Neural cell (in vitro differentiated cells): ENCODE measurements around the gene CDA. TPM values are rescaled to one million over a fixed set of nuclear protein-coding genes. Genes with fewer than 3 reads are reported as not detected.

Experiments used
- H2AFZ ChIP-seq: fragments of 200-600, 300-800 bp; sonication (generic), shearing (Covaris generic); 2 replicates; pipeline ENCODE4 v1.6.0; 2014; ENCODE audit warnings: low read depth, mild to moderate bottlenecking, antibody characterized with exemption, low read length, moderate library complexity
- H3F3A ChIP-seq: fragments of 200-600 bp; shearing (Covaris generic); 2 replicates; pipeline ENCODE4 v1.6.1; 2016; ENCODE audit warnings: mild to moderate bottlenecking, moderate library complexity, mixed read lengths, antibody characterized with exemption, low read length; ENCODE audit not compliant: insufficient read depth, poor library complexity, severe bottlenecking
- H3K27ac ChIP-seq: fragments of 200-600, 300-800 bp; sonication (generic), shearing (Covaris generic); 2 replicates; pipeline ENCODE4 v1.5.1; 2014; ENCODE audit warnings: mild to moderate bottlenecking, low read length, moderate library complexity
- H3K27me3 ChIP-seq: fragments of 300-800, 200-600 bp; sonication (generic), shearing (Covaris generic); 2 replicates; pipeline ENCODE4 v1.6.0; 2014; ENCODE audit warnings: mild to moderate bottlenecking, low read depth, low read length, moderate library complexity; ENCODE audit not compliant: insufficient read depth
- H3K36me3 ChIP-seq: fragments of 300-800, 200-600 bp; sonication (generic), shearing (Covaris generic); 2 replicates; pipeline ENCODE4 v1.5.1; 2014; ENCODE audit warnings: mild to moderate bottlenecking, antibody characterized with exemption, low read length, moderate library complexity; ENCODE audit not compliant: insufficient read depth
- H3K4me2 ChIP-seq: fragments of 300-800, 200-600 bp; sonication (generic), shearing (Covaris generic); 2 replicates; pipeline ENCODE4 v1.6.0; 2014; ENCODE audit warnings: mild to moderate bottlenecking, low read length
- H3K4me3 ChIP-seq: fragments of 300-800, 200-600 bp; sonication (generic), shearing (Covaris generic); 2 replicates; pipeline ENCODE4 v1.5.1; 2014; ENCODE audit warnings: mild to moderate bottlenecking, low read length, moderate library complexity
- H3K79me2 ChIP-seq: fragments of 200-600 bp; shearing (Covaris generic); replicated peaks from 2 replicates; pipeline ENCODE4 v1.6.0; 2014; ENCODE audit warnings: mild to moderate bottlenecking, low read length, moderate library complexity; ENCODE audit not compliant: insufficient read depth
- H3K9ac ChIP-seq: fragments of 300-800, 200-600 bp; sonication (generic), shearing (Covaris generic); 2 replicates; pipeline ENCODE4 v1.6.1; 2016; ENCODE audit warnings: mild to moderate bottlenecking, low read length, mixed read lengths
- H3K9me2 ChIP-seq: fragments of 200-600 bp; shearing (Covaris generic); 2 replicates; pipeline ENCODE4 v1.6.1; 2016; ENCODE audit warnings: mild to moderate bottlenecking, low read length, mixed read lengths; ENCODE audit not compliant: insufficient read depth
- H3K9me3 ChIP-seq: fragments of 200-600, 300-800 bp; sonication (generic), shearing (Covaris generic); 2 replicates; pipeline ENCODE4 v1.6.1; 2016; ENCODE audit warnings: mild to moderate bottlenecking, mixed run types, low read length, moderate library complexity, mixed read lengths
- H4K20me1 ChIP-seq: fragments of 200-600 bp; shearing (Covaris generic); 2 replicates; pipeline ENCODE4 v1.6.1; 2016; ENCODE audit warnings: mild to moderate bottlenecking, mixed run types; ENCODE audit not compliant: insufficient read depth
- CTCF ChIP-seq: fragments of 450-650 bp; IDR thresholded peaks from 2 replicates; pipeline ENCODE4 v1.5.1; 2014; ENCODE audit warnings: antibody characterized with exemption, mild to moderate bottlenecking, moderate library complexity; ENCODE audit not compliant: poor library complexity, severe bottlenecking
- EP300 ChIP-seq: fragments of 450-650 bp; conservative IDR thresholded peaks from 2 replicates; pipeline ENCODE4 v1.6.1; 2014; ENCODE audit warnings: antibody characterized with exemption, mild to moderate bottlenecking, moderate library complexity; ENCODE audit not compliant: poor library complexity, severe bottlenecking
- EZH2 ChIP-seq: fragments of 200-600, 300-800 bp; shearing (Covaris generic), sonication (generic); IDR thresholded peaks from 2 replicates; pipeline ENCODE4 v1.6.1; 2014; ENCODE audit warnings: antibody characterized with exemption, low read length, borderline replicate concordance, mild to moderate bottlenecking; ENCODE audit not compliant: insufficient read depth, poor library complexity, severe bottlenecking
- MXI1 ChIP-seq: fragments of 450-650 bp; conservative IDR thresholded peaks from 2 replicates; pipeline ENCODE4 v1.6.1; 2014; ENCODE audit warnings: antibody characterized with exemption, mild to moderate bottlenecking; ENCODE audit not compliant: poor library complexity, severe bottlenecking
- POLR2AphosphoS5 ChIP-seq: IDR thresholded peaks from 2 replicates; pipeline ENCODE4 v1.6.1; 2012
- RAD21 ChIP-seq: fragments of 450-650 bp; conservative IDR thresholded peaks from 2 replicates; pipeline ENCODE4 v1.6.1; 2014; ENCODE audit warnings: antibody characterized with exemption, mild to moderate bottlenecking, moderate library complexity
- REST ChIP-seq: IDR thresholded peaks from 2 replicates; pipeline ENCODE4 v1.6.1; 2012; ENCODE audit warnings: borderline replicate concordance
- SMC3 ChIP-seq: fragments of 450-650 bp; conservative IDR thresholded peaks from 2 replicates; pipeline ENCODE4 v1.6.1; 2014; ENCODE audit warnings: antibody characterized with exemption, mild to moderate bottlenecking, moderate library complexity; ENCODE audit not compliant: poor library complexity
- TAF1 ChIP-seq: IDR thresholded peaks from 2 replicates; pipeline ENCODE4 v1.6.1; 2012; ENCODE audit warnings: low read depth
- polyA plus RNA-seq: library from polyadenylated mRNA; depleted of rRNA; stranded (reverse); fragments of >200 nt; gene quantifications from 2 replicates; pipeline ENCODE4 v1.2.3, GENCODE V29; 2014

CDA gene
- polyA plus RNA-seq, 1 donor from 2014 or later: not detected

GRCh38 chr1:20596106-20596505 lies 7.2 kb downstream of the CDA start:
- H3K9me3 ChIP-seq: no peaks in the 10 kb centered on the region
- H3F3A ChIP-seq: no peaks in the 10 kb centered on the region
- H3K36me3 ChIP-seq: no peaks in the 10 kb centered on the region
- no peak overlapping the region for H3K4me3 ChIP-seq
- H3K27me3 ChIP-seq: no peaks in the 10 kb centered on the region
- H3K27ac ChIP-seq: no peak overlapping the region
- H3K9me2 ChIP-seq: no peaks in the 10 kb centered on the region
- no peak for TF ChIP-seq CTCF
- no peak for TF ChIP-seq RAD21
- TF ChIP-seq POLR2AphosphoS5: no peak
- TF ChIP-seq SMC3: no peak
- TF ChIP-seq EP300: no peak
- TF ChIP-seq TAF1: no peak
- no peaks in the 10 kb centered on the region for H4K20me1 ChIP-seq
- no peaks in the 10 kb centered on the region for H3K79me2 ChIP-seq
- H3K4me2 ChIP-seq: no peak overlapping the region
- no peak overlapping the region for H3K9ac ChIP-seq
- H2AFZ ChIP-seq: no peak overlapping the region

- Histone ChIP-seq H3K79me2 (no peaks in the 10 kb centered on the region), H3K4me2 (no peak overlapping the region), H3K36me3 (no peaks in the 10 kb centered on the region), H3K4me3 (no peak overlapping the region), H3K9ac (no peak overlapping the region), H3K9me2 (no peaks in the 10 kb centered on the region), H3F3A (no peaks in the 10 kb centered on the region), H4K20me1 (no peaks in the 10 kb centered on the region), H3K9me3 (no peaks in the 10 kb centered on the region), H3K27me3 (no peaks in the 10 kb centered on the region), H3K27ac (no peak overlapping the region), H2AFZ (no peak overlapping the region)
- TF ChIP-seq CTCF (no peak), MXI1 (no peak), EP300 (no peak), REST (no peak), EZH2 (no peak), RAD21 (no peak), SMC3 (no peak), TAF1 (no peak), POLR2AphosphoS5 (no peak)
These were observed 8.8 kb downstream of the CDA start for GRCh38 chr1:20597650-20598049.
